Hypothalamus (tissue), 51 donors: ENCODE measurements around the gene NKX2-2.

Experiments
- DNase-seq, 51 donors: peaks; one replicate each; lab custom pipeline; 2025; lab: John Stamatoyannopoulos, UW

NKX2-2 gene

DNA sequence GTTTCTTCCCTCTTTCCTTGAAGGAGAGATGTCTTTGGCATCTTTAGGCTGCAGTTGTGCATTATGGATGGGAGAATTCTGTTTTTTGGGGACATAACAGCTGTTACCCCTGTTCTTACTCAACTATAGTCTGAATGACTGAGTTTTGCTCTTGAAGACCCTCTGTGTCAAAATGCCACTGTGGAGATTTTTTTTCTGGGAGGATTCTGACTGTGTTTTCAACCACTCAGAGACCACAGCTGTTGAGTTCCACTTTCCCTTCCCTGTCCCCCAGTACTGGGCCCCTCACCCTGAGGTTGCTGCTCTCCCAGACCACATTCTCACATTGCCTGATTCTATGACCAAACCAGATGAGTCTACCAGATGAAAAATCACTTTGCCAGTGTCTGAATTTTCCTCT lies 48.1 kb downstream of the NKX2-2 start:
- no peak for DNase-seq

- DNase-seq = no peak
Observed at GRCh38 chr20:21464916-21465315, 48.9 kb downstream of the NKX2-2 start.
